ENCODE results near the gene CCDC146.
"Not testable (repeated sequence)": the region's sequence is repeated elsewhere in the genome, so short reads cannot be mapped to it uniquely, and the experiment has no call there.

Gene CCDC146

DNA sequence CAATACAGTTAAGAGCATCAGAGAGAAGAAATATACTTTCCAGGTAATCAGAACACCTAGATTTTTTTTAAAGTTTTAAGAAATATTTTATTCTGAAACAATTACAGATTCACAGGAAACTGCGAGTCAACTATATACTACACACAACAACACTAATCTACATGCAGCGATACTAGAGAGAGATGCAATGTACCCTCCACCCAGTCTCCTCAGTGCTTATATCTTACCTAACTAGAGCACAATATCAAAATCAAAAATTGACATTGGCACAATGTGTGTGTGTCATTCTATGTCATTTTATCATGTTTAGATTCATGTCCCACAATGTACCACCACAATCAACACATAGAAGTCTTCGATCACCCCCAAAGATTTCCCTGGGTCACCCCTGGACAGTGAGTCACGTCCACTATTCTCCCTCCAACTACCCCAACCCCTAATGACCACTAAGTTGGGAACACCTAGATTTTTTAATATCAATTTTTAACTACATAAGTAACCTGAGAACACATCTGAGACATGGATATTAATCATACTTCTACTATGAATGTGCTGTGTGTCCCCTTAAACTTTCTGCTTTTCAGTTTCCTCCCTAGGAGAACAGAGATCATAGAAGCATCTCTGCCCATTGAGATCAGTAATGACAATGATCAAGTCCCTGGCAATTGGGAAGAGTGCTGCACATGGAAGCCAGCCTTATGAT lies 207.2 kb downstream of the CCDC146 start:
- DNase-seq (ENCODE audit: low read depth in 2 of 2): no peak

DNA sequence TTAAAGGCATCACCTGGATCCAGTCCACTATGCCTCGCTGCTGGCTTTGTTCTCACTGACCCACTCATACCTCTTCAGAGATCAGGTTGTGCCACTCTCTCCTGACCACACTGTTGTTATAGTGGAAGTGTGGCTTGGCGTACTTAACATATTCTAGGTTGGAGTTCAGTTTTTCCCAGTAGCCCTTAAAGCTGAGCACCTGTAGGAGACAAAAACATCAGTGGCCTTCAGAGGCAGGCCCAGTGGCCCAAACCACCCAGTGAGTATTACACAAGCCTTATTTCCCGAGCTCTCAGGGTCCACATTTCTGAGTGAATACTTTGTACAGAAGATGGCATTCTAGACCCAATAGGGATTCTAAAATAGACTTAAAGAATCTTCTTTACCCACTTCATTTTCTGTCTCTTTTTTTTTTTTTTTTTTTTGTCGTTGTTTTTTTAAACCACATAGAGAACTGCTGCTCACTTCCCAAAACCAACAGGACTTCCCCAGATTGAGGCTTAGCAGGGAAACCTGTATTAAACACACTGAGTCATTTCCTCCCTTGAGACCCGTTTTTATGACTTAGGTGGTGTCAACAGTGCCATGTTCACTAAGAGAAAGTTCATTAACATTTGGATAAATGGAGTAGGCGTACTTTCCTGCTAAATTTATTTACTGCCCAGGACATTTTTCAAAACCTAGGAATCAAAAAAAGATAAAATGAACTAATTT lies 207.9 kb downstream of the CCDC146 start:
- DNase-seq (ENCODE audit: low read depth in 2 of 2): no peak

DNA sequence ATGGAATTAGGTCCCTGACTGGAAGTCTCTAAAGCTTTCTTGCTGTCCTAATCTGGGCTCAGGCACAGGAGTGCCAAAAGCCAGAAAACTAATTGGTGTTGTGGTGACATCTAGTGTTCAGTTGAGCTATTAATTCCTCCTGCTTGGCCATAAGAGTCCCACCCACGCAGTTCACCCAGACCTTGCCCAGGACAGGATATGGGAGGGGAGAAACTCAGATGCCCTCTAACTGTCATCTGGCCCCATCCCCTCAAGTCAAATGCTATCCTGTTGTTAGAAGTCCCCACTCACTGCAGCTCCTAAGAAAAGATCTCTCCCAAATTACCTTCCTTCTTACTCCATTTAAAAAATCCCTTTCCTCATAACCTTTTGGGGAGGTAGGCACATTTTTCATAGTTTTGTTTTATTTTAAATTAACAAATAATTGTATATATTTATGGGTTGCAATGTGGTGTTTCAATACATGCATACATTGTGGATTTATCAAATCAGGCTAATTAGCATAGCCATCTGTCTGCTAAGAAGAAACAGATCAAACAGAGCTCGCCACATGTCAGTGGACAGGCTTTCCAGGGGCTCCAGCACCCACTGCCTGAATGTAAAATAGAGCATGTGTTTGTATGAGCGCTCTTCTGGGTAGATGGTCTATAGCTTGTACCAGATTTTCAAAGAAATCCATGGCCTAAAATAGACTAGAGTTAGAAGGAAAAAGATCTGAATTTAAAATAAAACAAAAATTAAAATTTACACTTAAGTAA lies 209.7 kb downstream of the CCDC146 start:
- DNase-seq (ENCODE audit: low read depth in 2 of 2): peak; percentile 23 to 45

GRCh38 chr7:77334039-77334438 lies 211.6 kb downstream of the CCDC146 start:
- DNase-seq (ENCODE audit: low read depth in 2 of 2): not testable (repeated sequence)

DNA sequence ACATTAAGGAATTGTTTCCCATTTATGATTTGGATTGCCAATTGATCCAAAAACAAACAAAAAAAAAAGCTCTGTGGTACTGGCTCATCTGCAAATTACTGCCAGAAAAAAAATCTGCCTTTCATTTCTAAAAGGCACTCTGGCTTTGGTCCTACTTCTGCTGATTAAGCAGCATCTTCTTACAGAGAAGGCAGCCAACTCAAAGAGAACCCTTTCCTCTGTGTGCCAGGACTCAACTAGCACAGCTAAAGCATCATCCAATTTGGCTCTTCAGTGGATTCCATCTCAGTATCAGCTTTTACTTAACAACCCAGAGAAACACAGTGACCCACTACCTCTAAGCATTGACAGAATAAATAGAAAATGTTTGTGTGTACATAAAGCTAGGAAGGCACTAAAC lies 213.2 kb downstream of the CCDC146 start:
- no peak for DNase-seq (ENCODE audit: low read depth in 2 of 2)

- DNase-seq (ENCODE audit: low read depth in 2 of 2): no peak
Measured at GRCh38 chr7:77337456-77337990, 215.1 kb downstream of the CCDC146 start.

DNA sequence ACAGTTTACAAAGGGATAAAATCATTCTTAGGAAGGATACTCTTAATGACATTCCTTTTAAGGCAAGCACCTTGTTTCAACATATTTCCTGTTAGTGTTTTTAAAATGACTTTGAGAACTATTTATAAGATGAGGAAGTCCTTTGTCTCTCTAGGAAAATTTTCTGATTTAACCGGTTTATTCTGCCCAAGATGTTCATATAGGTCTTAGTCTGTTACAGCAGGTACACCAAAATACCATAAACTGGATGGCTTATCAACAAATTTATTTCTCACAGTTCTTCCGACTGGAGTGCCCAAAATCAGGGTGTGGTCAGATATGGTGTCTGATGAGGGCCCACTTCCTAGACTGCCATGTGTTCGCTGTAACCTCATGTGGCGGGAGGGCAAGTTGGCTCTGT lies 215.8 kb downstream of the CCDC146 start:
- DNase-seq (ENCODE audit: low read depth in 2 of 2): no peak

DNA sequence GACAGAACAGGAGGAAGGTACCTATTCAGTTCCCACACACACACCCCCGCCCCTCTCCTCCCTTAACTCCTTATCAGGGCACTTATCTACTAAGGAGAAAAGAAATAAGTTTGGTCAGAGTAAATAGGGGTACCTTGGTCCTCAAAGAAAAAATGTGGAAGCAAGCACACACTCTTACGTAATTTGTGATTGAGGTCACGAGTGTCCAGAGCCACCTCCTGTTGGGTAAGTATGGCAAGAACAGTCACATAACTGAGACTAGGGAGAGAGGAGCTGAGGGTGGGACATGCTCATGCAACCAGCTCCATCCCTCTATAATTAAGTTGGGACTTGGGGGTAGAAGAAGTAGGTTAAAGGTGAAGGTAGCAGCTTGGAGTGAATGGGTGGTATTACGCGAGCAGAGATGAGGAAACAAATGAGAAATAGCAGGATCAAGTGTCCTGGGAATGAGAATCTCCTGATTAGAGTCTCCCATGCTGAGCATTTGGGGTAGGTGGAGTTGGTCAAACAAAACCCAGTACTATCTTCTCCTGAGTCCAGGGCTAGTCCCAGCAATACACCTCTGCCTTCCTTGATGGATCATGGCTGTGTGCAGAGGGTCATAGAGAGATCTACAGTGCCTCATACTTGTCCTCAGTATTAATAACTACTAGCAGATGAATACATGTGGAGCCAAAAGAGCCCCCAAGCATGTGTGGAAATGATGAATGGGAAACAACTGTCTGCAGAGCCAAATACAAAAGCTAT lies 216.6 kb downstream of the CCDC146 start:
- no peak for DNase-seq (ENCODE audit: low read depth in 2 of 2)

- DNase-seq (ENCODE audit: low read depth in 2 of 2): no peak
Measured at GRCh38 chr7:77339726-77340125, 217.3 kb downstream of the CCDC146 start.
